WTC11 (cell line): Measurements from ENCODE around the gene SLC10A2.

Experiments
- ATF1 ChIP-seq: sonication (generic); formaldehyde crosslinking; IDR thresholded peaks from 2 replicates; pipeline ENCODE4 v1.8.1; 2023; ENCODE audit warnings: mild to moderate bottlenecking, moderate library complexity, missing genetic modification reagents
- ATF2 ChIP-seq: sonication (generic); formaldehyde crosslinking; IDR thresholded peaks from 2 replicates; pipeline ENCODE4 v1.8.1; 2022; ENCODE audit warnings: low read depth, missing genetic modification reagents, borderline replicate concordance
- NR2C2 ChIP-seq: sonication (generic); formaldehyde crosslinking; IDR thresholded peaks from 2 replicates; pipeline ENCODE4 v1.8.0; 2022; ENCODE audit warnings: mild to moderate bottlenecking, missing genetic modification reagents
- TCF7 ChIP-seq: sonication (generic); formaldehyde crosslinking; IDR thresholded peaks from 2 replicates; pipeline ENCODE4 v1.8.0; 2022; ENCODE audit warnings: mild to moderate bottlenecking, low read depth, missing genetic modification reagents, moderate library complexity
- TEAD4 ChIP-seq: sonication (generic); formaldehyde crosslinking; IDR thresholded peaks from 2 replicates; pipeline ENCODE4 v1.8.0; 2022; ENCODE audit warnings: mild to moderate bottlenecking, missing genetic modification reagents
- TF ChIP-seq, protein P1 (sequence below): sonication (generic); formaldehyde crosslinking; IDR thresholded peaks from 2 replicates; pipeline ENCODE4 v1.8.1; 2022; ENCODE audit warnings: mild to moderate bottlenecking, moderate library complexity, missing genetic modification reagents
- TF ChIP-seq, protein P2 (sequence below): sonication (generic); formaldehyde crosslinking; IDR thresholded peaks from 2 replicates; pipeline ENCODE4 v1.8.1; 2022; ENCODE audit warnings: mild to moderate bottlenecking, missing genetic modification reagents, moderate library complexity, borderline replicate concordance
- TF ChIP-seq, protein P3 (sequence below): fragments of 200-600 bp; IDR thresholded peaks from 2 replicates; pipeline ENCODE4 v1.8.0; 2022; ENCODE audit warnings: antibody characterized with exemption
- TF ChIP-seq, protein P4 (sequence below): sonication (generic); formaldehyde crosslinking; IDR thresholded peaks from 2 replicates; pipeline ENCODE4 v1.8.0; 2022; ENCODE audit warnings: mild to moderate bottlenecking, missing genetic modification reagents

DNA sequence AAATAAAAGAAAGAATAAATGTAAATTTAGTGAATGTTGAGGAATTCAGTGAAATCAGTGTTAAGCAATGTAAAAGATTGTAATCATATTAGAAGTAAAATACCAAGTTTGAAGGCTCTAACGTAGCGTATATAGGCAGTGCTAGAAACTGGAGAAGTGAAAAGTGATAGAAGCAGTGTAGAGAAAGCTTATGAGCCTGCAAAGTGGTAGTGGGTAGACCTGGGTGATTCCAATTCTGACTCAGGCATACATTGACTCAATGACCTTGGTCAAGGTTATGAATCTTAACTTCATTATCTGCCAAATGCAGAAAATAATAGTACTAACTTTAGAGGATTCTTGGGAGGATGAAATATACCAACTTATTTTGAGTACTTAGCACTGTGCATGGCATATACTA lies 4.1 kb downstream of the SLC10A2 start:
- TF ChIP-seq TCF7 (CRISPR knock-in tag), result no peak
- TF ChIP-seq, protein P1, sequence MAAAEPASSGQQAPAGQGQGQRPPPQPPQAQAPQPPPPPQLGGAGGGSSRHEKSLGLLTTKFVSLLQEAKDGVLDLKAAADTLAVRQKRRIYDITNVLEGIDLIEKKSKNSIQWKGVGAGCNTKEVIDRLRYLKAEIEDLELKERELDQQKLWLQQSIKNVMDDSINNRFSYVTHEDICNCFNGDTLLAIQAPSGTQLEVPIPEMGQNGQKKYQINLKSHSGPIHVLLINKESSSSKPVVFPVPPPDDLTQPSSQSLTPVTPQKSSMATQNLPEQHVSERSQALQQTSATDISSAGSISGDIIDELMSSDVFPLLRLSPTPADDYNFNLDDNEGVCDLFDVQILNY (CRISPR knock-in tag), result no peak
- TF ChIP-seq, protein P2, sequence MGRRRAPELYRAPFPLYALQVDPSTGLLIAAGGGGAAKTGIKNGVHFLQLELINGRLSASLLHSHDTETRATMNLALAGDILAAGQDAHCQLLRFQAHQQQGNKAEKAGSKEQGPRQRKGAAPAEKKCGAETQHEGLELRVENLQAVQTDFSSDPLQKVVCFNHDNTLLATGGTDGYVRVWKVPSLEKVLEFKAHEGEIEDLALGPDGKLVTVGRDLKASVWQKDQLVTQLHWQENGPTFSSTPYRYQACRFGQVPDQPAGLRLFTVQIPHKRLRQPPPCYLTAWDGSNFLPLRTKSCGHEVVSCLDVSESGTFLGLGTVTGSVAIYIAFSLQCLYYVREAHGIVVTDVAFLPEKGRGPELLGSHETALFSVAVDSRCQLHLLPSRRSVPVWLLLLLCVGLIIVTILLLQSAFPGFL, result no peak
- TF ChIP-seq ATF2 (CRISPR knock-in tag), result no peak
- TF ChIP-seq, protein P3, sequence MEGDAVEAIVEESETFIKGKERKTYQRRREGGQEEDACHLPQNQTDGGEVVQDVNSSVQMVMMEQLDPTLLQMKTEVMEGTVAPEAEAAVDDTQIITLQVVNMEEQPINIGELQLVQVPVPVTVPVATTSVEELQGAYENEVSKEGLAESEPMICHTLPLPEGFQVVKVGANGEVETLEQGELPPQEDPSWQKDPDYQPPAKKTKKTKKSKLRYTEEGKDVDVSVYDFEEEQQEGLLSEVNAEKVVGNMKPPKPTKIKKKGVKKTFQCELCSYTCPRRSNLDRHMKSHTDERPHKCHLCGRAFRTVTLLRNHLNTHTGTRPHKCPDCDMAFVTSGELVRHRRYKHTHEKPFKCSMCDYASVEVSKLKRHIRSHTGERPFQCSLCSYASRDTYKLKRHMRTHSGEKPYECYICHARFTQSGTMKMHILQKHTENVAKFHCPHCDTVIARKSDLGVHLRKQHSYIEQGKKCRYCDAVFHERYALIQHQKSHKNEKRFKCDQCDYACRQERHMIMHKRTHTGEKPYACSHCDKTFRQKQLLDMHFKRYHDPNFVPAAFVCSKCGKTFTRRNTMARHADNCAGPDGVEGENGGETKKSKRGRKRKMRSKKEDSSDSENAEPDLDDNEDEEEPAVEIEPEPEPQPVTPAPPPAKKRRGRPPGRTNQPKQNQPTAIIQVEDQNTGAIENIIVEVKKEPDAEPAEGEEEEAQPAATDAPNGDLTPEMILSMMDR, result no peak
- TF ChIP-seq NR2C2 (CRISPR knock-in tag), result no peak
- TF ChIP-seq, protein P4, sequence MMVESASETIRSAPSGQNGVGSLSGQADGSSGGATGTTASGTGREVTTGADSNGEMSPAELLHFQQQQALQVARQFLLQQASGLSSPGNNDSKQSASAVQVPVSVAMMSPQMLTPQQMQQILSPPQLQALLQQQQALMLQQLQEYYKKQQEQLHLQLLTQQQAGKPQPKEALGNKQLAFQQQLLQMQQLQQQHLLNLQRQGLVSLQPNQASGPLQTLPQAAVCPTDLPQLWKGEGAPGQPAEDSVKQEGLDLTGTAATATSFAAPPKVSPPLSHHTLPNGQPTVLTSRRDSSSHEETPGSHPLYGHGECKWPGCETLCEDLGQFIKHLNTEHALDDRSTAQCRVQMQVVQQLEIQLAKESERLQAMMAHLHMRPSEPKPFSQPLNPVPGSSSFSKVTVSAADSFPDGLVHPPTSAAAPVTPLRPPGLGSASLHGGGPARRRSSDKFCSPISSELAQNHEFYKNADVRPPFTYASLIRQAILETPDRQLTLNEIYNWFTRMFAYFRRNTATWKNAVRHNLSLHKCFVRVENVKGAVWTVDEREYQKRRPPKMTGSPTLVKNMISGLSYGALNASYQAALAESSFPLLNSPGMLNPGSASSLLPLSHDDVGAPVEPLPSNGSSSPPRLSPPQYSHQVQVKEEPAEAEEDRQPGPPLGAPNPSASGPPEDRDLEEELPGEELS (CRISPR knock-in tag), result no peak
- no peak for TF ChIP-seq ATF1 (CRISPR knock-in tag)
- no peak for TF ChIP-seq TEAD4
